Erythroblast (primary cell): ENCODE data around the gene LCA5L.

ENCODE experiments used
- GATA1 ChIP-seq: IDR thresholded peaks from 2 replicates; pipeline ENCODE4 v1.6.1; 2011; ENCODE audit warnings: low read depth, mild to moderate bottlenecking, control low read depth, low read length, moderate library complexity
- POLR2A ChIP-seq: IDR thresholded peaks from 2 replicates; pipeline ENCODE4 v1.6.1; 2011; ENCODE audit warnings: mild to moderate bottlenecking, low read length

GRCh38 chr21:39472786-39473185, 27.2 kb upstream of the LCA5L start:
- TF ChIP-seq POLR2A (no peak), GATA1 (no peak)
